CD4-positive, alpha-beta T cell (primary cell): ENCODE results near the gene MBTPS1. TPM values are rescaled to one million over a fixed set of nuclear protein-coding genes. Genes with fewer than 3 reads are reported as not detected.

Experiments used
- ATAC-seq: fragments of 200-7000 bp; cut with Tn5 transposase; one replicate; pipeline ENCODE4 v1.10.0; 2022; ENCODE audit warnings: mild to moderate bottlenecking; ENCODE audit not compliant: poor library complexity
- CTCF ChIA-PET: fragments of 350-600 bp; sonication (Branson Sonifier 250); formaldehyde crosslinking; loops from one replicate; lab custom pipeline; 2021; ENCODE audit warnings: antibody characterized with exemption, inconsistent platforms; lab: Charles Lee
- POLR2A ChIA-PET: fragments of 350-600 bp; sonication (Branson Sonifier 250); formaldehyde crosslinking; loops from one replicate; lab custom pipeline; 2021; ENCODE audit warnings: antibody characterized with exemption, inconsistent platforms; lab: Charles Lee
- DNase-seq, 14 experiments: peaks; one replicate each; pipeline ENCODE4 v3.0.0-alpha.2; 2013 to 2020; ENCODE audit warnings: mixed read lengths in 2 of 14
- H3K27ac ChIP-seq, 2 donors: one replicate each; pipeline versions ENCODE4 v1.5.1 to v1.7.0; 2013; ENCODE audit warnings: low read length in 2 of 2, low read depth in 1 of 2, mild to moderate bottlenecking in 1 of 2
- H3K27me3 ChIP-seq, 2 experiments: 1 replicate in 1 of 2; 2 replicates in 1 of 2; pipeline versions ENCODE4 v1.6.1 to v1.7.0; 2013; ENCODE audit warnings: low read length in 2 of 2, control low read depth in 1 of 2, mild to moderate bottlenecking in 1 of 2, moderate library complexity in 1 of 2; ENCODE audit not compliant: insufficient read depth in 2 of 2, control insufficient read depth in 1 of 2
- H3K36me3 ChIP-seq: one replicate; pipeline ENCODE4 v1.6.1; 2013; ENCODE audit warnings: low read length, control low read depth; ENCODE audit not compliant: insufficient read depth
- H3K4me1 ChIP-seq: one replicate; pipeline ENCODE4 v1.6.1; 2013; ENCODE audit warnings: low read length, control low read depth; ENCODE audit not compliant: insufficient read depth
- H3K4me3 ChIP-seq: one replicate; pipeline ENCODE4 v1.5.1; 2013; ENCODE audit warnings: mild to moderate bottlenecking, low read length, moderate library complexity
- H3K9me3 ChIP-seq, 2 experiments: 1 replicate in 1 of 2; 2 replicates in 1 of 2; pipeline versions ENCODE4 v1.6.1 to v1.7.0; 2013; ENCODE audit warnings: low read length in 2 of 2, mild to moderate bottlenecking in 2 of 2, control low read depth in 1 of 2, moderate library complexity in 1 of 2; ENCODE audit not compliant: control insufficient read depth in 1 of 2, insufficient read depth in 1 of 2
- H3K27ac Mint-ChIP-seq: one replicate; pipeline ENCODE4 v1.8.0; 2020; ENCODE audit warnings: mixed read lengths
- H3K27me3 Mint-ChIP-seq: one replicate; pipeline ENCODE4 v1.8.0; 2021; ENCODE audit warnings: mixed read lengths
- H3K36me3 Mint-ChIP-seq: one replicate; pipeline ENCODE4 v1.8.0; 2021; ENCODE audit warnings: low read depth, mixed read lengths
- H3K4me1 Mint-ChIP-seq: one replicate; pipeline ENCODE4 v1.8.0; 2021; ENCODE audit warnings: low read depth, mixed read lengths
- H3K4me3 Mint-ChIP-seq: one replicate; pipeline ENCODE4 v1.8.0; 2020; ENCODE audit warnings: mild to moderate bottlenecking, mixed read lengths
- H3K9me3 Mint-ChIP-seq: one replicate; pipeline ENCODE4 v1.8.0; 2020; ENCODE audit warnings: mixed read lengths
- intact Hi-C, 2 experiments: fragments of 100-400 bp; cut with DNase I in 1 of 2; cut with micrococcal nuclease in 1 of 2; formaldehyde crosslinking; loops; one replicate each; pipeline versions ENCODE4 v1.15.1 to v1.9.0; 2023 to 2025; cut with DNase I, micrococcal nuclease
- total RNA-seq, 174 experiments: library from RNA in 2 of 174; stranded (reverse) in 2 of 174; gene quantifications; one replicate each; pipeline ENCODE4 v1.2.3 and lab custom pipeline; 2021 to 2026
- TF ChIP-seq, protein P1 (sequence below): fragments of 200-600 bp; IDR thresholded peaks from one replicate; pipeline ENCODE4 v1.8.0; 2022; ENCODE audit warnings: antibody characterized with exemption, mild to moderate bottlenecking

The MBTPS1 gene
- total RNA-seq, 2 experiments from 2014 or later: 121 to 122 TPM

DNA sequence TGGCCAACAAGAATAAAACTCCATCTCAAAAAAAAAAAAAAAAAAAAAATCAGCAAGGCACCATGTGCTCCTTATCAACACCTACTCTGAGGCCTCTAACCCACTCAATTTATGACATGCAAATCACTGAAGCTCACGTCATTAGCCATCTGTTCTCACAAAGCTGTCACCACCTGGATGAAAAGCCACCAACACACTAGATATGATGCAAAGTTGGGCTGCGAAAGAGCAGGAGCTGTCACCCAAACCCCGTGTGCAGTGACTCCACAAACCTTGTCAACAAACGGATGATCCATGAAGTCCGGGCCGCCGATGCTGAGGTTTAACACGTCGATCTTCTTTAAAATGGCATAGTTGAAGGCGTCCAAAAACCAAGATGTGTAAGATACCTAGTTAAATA, 25.3 kb downstream of the MBTPS1 start:
- POLR2A ChIA-PET: interaction anchor here (1.0 kb wide), 1 partner anchor 53 kb away, joined by 3 read pairs; the partner anchor contains the start of gene HSDL1
- intact Hi-C loops: no loop called here
- Mint-ChIP-seq H3K9me3 (no peaks in the 10 kb centered on the region), H3K36me3 (peaks cover 98% of the 10 kb centered on the region), H3K4me3 (no peak overlapping the region), H3K27ac (no peak overlapping the region), H3K4me1 (peaks cover 37% of the 10 kb centered on the region), H3K27me3 (no peaks in the 10 kb centered on the region)
- Histone ChIP-seq H3K27me3 (no peaks in the 10 kb centered on the region), H3K4me1 (peaks cover 15% of the 10 kb centered on the region), H3K36me3 (peaks cover 92% of the 10 kb centered on the region), H3K4me3 (no peak overlapping the region), H3K27ac (no peak overlapping the region), H3K9me3 (no peaks in the 10 kb centered on the region)
- TF ChIP-seq, protein P1, sequence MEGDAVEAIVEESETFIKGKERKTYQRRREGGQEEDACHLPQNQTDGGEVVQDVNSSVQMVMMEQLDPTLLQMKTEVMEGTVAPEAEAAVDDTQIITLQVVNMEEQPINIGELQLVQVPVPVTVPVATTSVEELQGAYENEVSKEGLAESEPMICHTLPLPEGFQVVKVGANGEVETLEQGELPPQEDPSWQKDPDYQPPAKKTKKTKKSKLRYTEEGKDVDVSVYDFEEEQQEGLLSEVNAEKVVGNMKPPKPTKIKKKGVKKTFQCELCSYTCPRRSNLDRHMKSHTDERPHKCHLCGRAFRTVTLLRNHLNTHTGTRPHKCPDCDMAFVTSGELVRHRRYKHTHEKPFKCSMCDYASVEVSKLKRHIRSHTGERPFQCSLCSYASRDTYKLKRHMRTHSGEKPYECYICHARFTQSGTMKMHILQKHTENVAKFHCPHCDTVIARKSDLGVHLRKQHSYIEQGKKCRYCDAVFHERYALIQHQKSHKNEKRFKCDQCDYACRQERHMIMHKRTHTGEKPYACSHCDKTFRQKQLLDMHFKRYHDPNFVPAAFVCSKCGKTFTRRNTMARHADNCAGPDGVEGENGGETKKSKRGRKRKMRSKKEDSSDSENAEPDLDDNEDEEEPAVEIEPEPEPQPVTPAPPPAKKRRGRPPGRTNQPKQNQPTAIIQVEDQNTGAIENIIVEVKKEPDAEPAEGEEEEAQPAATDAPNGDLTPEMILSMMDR: no peak
- CTCF ChIA-PET: interaction anchor here (1.6 to 2.3 kb wide), 2 partner anchors 13 to 26 kb away, joined by 4 to 5 read pairs; partner anchors contain the start of gene MBTPS1
- ATAC-seq (no peak), DNase-seq (no peak)

DNA sequence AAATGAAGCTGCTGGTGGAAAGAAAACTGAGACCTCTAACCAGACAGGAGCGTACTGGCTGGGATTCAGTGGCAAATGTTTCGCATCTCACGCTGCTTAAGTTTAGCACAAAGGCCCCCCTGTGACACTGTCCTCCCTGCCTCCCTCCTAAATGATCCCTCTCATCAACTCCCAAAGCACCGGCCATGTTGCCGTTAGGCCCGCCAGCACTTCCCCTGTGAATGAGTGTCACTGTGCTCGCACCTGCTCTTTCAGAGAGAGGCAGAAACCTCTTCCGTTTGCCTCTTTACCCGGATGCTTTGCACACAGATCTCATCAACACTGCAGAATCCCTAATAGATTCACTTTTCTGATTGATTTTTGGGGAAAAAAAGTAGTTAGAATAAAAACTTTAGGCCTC, 26.5 kb downstream of the MBTPS1 start:
- H3K27me3 Mint-ChIP-seq: no peaks in the 10 kb centered on the region
- H3K4me1 Mint-ChIP-seq: peaks cover 45% of the 10 kb centered on the region
- ChIA-PET POLR2A (interaction anchor here (3.1 kb wide), 1 partner anchor 27 kb away, joined by 13 read pairs; the partner anchor contains the start of gene MBTPS1), CTCF (interaction anchor here (2.3 to 6.6 kb wide), 3 partner anchors 26 to 97 kb away, joined by 5 to 65 read pairs (median 14); partner anchors contain the start of genes MBTPS1 and TAF1C)
- H3K27ac Mint-ChIP-seq: no peak overlapping the region
- H3K4me3 Mint-ChIP-seq: no peak overlapping the region
- peaks cover 22% of the 10 kb centered on the region for H3K4me1 ChIP-seq
- ATAC-seq (no peak), DNase-seq (no peak)
- no peaks in the 10 kb centered on the region for H3K27me3 ChIP-seq
- no peaks in the 10 kb centered on the region for H3K9me3 ChIP-seq
- H3K4me3 ChIP-seq: no peak overlapping the region
- H3K27ac ChIP-seq: no peak overlapping the region
- H3K36me3 ChIP-seq: peaks cover 94% of the 10 kb centered on the region
- TF ChIP-seq, protein P1: no peak
- H3K9me3 Mint-ChIP-seq: no peaks in the 10 kb centered on the region
- H3K36me3 Mint-ChIP-seq: peaks cover 93% of the 10 kb centered on the region
- intact Hi-C loops: no loop called here

DNA sequence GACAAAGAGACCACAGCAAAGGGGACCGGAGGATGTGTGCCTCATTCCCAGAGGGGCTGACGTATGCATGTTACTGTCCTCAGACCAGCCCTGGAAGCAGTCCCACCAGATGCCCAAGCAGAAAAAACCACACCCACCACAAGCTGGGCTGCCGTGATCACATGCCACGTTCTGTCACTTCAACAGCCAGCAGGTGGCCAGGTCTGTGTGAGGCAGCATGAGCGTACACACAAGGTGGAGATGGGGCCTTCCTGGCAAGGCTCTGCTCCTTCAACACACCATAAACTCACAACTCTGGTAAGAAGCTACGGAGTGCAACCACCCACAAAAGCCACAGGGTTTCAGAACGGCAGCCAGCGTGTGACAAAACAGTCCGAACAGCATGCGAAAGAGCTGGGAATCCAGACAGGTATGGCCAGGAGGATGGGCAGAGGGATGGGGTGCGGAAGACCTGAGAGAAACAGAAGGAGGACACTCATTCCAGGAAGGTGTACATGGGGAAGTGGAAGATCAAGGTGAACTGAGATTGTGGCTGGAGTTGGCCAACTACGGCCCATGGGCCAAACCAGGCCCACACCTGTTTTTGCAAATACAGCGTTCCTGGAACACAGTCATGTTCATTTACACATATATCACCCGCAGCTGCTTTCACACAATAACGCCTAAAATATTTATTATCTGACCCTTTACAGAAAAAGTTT, 27.9 kb downstream of the MBTPS1 start:
- no peaks in the 10 kb centered on the region for H3K9me3 ChIP-seq
- peaks cover 88% of the 10 kb centered on the region for H3K36me3 ChIP-seq
- Mint-ChIP-seq H3K4me1 (peaks cover 51% of the 10 kb centered on the region), H3K27ac (peak overlapping the region; percentile 12), H3K4me3 (no peak overlapping the region), H3K9me3 (no peaks in the 10 kb centered on the region), H3K36me3 (peaks cover 93% of the 10 kb centered on the region), H3K27me3 (no peaks in the 10 kb centered on the region)
- peak; percentile 14 to 71 (median 42) for DNase-seq
- ChIA-PET CTCF (interaction anchor here (0.7 to 6.6 kb wide), 4 partner anchors 15 to 99 kb away, joined by 3 to 65 read pairs (median 9); partner anchors contain the start of genes DNAAF1, HSDL1, MBTPS1 and TAF1C), POLR2A (interaction anchor here (3.1 kb wide), 1 partner anchor 28 kb away, joined by 13 read pairs; the partner anchor contains the start of gene MBTPS1)
- peak; percentile 69 for ATAC-seq
- H3K4me3 ChIP-seq: no peak overlapping the region
- TF ChIP-seq, protein P1: peak; percentile 21
- peaks cover 28% of the 10 kb centered on the region for H3K4me1 ChIP-seq
- H3K27ac ChIP-seq: no peak overlapping the region
- H3K27me3 ChIP-seq: no peaks in the 10 kb centered on the region
- intact Hi-C loops: loop anchor here in 1 of 2 experiments (1.0 to 2.0 kb wide), 2 partner anchors 28 to 55 kb away; partner anchors contain the start of gene MBTPS1
